MM.1S (cell line): ENCODE results near the gene GBA2.

Source experiments
- EZH2 ChIP-seq: fragments of 300-600 bp; sonication (generic); optimal IDR thresholded peaks from 2 replicates; pipeline ENCODE3; 2017; ENCODE audit warnings: low read depth, mild to moderate bottlenecking, antibody characterized with exemption, low read length, mixed read lengths
- EZH2phosphoT487 ChIP-seq: fragments of 300-600 bp; sonication (generic); IDR thresholded peaks from 2 replicates; pipeline ENCODE4 v1.6.1; 2018; ENCODE audit warnings: antibody characterized with exemption, low read length
- TF ChIP-seq, protein P1 (sequence below): fragments of 300-600 bp; sonication (generic); IDR thresholded peaks from 2 replicates; pipeline ENCODE4 v1.5.1; 2016; ENCODE audit warnings: antibody characterized with exemption, low read length, mixed read lengths

- TF ChIP-seq, protein P1, sequence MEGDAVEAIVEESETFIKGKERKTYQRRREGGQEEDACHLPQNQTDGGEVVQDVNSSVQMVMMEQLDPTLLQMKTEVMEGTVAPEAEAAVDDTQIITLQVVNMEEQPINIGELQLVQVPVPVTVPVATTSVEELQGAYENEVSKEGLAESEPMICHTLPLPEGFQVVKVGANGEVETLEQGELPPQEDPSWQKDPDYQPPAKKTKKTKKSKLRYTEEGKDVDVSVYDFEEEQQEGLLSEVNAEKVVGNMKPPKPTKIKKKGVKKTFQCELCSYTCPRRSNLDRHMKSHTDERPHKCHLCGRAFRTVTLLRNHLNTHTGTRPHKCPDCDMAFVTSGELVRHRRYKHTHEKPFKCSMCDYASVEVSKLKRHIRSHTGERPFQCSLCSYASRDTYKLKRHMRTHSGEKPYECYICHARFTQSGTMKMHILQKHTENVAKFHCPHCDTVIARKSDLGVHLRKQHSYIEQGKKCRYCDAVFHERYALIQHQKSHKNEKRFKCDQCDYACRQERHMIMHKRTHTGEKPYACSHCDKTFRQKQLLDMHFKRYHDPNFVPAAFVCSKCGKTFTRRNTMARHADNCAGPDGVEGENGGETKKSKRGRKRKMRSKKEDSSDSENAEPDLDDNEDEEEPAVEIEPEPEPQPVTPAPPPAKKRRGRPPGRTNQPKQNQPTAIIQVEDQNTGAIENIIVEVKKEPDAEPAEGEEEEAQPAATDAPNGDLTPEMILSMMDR = no peak
- TF ChIP-seq EZH2 = no peak
- TF ChIP-seq EZH2phosphoT487 = no peak
These were observed 18.6 kb downstream of the GBA2 start for GRCh38 chr9:35730486-35730854.
